LNCaP clone FGC (cell line): ENCODE results near the gene SV2B.

ENCODE experiments used
- DNase-seq: peaks from one replicate; pipeline ENCODE4 v3.0.0-alpha.2; 2011; ENCODE audit warnings: low read depth
- H3K4me3 ChIP-seq: 2 replicates; pipeline ENCODE4 v1.5.1; 2011; ENCODE audit warnings: mild to moderate bottlenecking, low read depth, low read length, control low read depth
- TF ChIP-seq, protein P1 (sequence below): IDR thresholded peaks from 2 replicates; pipeline ENCODE4 v1.5.1; 2012; ENCODE audit warnings: mild to moderate bottlenecking; ENCODE audit not compliant: control insufficient read depth, insufficient read depth; ENCODE audit errors: extremely low read depth

The SV2B gene

DNA sequence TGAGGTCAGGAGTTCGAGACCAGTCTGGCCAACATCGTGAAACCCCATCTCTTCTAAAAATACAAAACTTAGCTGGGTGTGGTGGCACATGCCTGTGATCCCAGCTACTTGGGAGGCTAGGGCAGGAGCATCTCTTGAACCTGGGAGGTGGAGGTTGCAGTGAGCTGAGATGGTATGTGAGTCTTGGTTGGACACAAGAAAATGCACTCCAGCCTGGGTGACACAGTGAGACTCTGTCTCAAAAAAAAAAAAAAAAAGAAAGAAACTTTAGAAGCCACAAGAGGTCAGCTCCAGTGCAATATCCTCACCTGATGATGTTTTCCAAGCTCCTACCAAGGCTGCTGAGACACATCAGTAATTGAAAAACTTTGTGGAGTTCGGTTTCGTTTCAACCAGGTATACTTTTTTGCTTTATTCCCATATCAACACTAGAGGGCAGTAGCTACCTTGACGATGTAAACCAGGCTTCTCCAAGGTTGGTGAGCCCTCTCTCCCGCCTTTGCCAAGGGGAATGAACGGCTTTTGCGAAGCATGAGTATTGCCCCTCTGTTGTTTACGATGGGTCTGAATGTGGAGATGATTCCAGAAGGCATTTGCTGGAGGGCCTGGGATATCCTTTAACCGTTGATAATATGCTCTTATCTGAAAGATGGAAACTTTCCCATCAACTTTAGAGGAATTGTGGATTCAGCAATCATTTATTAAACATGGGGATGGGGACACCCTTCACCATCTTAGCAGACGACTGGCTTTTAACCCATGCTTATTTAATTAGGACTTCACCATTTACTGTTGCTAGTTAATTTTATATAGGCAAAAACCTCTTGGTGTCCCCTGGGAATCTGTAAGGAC is 202.8 kb downstream of the SV2B start:
- H3K4me3 ChIP-seq, result no peak overlapping the region
- TF ChIP-seq, protein P1, sequence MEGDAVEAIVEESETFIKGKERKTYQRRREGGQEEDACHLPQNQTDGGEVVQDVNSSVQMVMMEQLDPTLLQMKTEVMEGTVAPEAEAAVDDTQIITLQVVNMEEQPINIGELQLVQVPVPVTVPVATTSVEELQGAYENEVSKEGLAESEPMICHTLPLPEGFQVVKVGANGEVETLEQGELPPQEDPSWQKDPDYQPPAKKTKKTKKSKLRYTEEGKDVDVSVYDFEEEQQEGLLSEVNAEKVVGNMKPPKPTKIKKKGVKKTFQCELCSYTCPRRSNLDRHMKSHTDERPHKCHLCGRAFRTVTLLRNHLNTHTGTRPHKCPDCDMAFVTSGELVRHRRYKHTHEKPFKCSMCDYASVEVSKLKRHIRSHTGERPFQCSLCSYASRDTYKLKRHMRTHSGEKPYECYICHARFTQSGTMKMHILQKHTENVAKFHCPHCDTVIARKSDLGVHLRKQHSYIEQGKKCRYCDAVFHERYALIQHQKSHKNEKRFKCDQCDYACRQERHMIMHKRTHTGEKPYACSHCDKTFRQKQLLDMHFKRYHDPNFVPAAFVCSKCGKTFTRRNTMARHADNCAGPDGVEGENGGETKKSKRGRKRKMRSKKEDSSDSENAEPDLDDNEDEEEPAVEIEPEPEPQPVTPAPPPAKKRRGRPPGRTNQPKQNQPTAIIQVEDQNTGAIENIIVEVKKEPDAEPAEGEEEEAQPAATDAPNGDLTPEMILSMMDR, result peak; percentile 83
- DNase-seq, result peak; percentile 22

DNA sequence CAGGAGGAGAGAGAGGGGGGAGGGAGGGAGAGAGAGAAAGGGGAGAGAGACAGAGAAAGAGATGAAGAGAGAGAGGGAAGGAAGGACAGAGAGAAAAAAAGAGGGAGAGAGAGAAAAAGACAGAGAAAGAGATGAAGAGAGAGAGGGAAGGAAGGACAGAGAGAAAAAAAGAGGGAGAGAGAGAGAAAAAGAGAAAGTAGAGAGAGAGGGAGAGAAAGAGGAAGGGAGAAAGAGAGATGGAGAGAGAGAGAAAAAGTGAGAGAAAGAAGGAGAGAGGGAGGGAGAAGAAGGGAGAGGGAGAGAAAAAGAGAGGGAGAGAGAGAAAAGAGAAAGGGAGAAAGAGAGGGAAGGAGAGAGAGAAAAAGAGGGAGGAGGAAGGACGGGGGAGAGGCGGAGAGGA is 204.2 kb downstream of the SV2B start:
- H3K4me3 ChIP-seq, result no peak overlapping the region
- TF ChIP-seq, protein P1, result no peak
- no peak for DNase-seq

DNA sequence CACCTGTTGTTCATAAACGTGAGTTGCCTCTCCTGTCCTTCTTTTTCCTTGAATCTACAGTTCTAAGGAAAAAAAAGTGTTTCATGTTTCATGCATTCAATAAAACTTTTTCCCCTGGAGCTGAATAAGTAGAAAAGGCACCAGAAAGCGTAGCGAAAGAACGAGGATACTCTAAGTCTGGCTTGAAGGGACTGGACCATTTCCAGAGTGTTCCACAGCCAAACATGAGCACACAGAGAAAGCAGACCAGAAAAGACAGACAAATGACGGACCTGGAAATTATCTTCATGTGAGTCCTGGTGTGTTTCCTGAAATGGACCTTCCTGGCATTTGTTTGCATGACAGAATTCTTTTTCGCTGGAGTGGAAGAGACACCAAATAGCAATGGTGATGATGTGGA is 204.7 kb downstream of the SV2B start:
- no peak overlapping the region for H3K4me3 ChIP-seq
- DNase-seq, result no peak
- TF ChIP-seq, protein P1, result no peak

DNA sequence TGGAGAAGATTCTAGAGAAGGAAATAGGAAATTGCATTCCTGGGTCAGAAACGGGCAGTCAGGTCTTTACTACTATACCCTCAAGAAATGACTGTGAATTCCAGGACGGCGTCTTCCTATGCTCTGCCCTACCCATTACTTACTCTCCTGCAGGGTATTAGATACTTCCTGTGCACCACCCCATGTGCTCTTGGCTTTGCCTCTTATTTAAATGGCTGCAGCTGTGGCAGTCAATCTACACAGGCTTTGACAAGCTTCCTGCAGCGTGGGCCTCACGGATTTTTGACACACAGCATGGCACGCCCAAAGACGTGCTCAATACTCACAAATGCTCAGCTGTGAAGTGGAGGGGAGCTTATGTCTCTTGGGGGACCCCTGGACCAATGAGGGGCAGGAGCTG is 206.1 kb downstream of the SV2B start:
- no peak overlapping the region for H3K4me3 ChIP-seq
- no peak for DNase-seq
- TF ChIP-seq, protein P1, result no peak

DNA sequence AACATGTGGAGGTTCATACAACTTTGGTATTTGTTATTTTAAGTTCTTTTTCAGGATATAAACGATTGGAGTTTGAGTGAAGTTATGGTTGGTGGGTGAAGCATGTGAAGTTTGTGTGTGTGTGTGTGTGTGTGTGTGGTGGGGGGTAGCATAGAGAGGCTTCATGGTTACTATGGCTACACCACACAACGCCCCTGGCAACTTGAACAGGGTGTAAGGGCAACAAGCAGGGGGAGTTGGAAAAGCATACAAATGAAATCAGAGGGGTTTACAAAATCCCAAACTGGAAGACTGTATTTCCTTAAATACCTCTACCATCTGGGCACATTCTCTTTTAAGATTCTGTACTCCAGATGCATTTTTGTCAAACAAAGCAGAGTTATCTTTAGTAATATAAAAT is 207.5 kb downstream of the SV2B start:
- TF ChIP-seq, protein P1, result no peak
- DNase-seq, result no peak
- H3K4me3 ChIP-seq, result no peak overlapping the region

DNA sequence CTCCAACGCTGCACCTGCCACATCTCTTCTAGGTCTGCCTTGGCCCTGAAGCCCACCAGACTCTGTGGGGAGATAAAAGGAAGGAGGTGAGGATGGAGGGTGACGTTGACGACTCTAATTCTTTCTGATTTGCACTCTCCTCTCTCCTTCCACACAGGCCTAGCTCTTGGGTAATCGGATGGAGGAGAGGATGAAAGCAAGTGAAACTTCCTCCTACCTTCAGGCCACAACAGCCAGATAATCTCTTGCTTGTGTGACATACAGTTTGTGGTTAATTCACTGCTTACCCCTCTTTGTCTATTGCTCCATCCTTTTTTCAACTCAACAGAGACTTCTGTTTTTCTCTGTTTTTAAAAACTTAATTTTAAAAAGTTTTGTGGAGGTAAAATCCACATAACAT is 208.1 kb downstream of the SV2B start:
- no peak for DNase-seq
- TF ChIP-seq, protein P1, result no peak
- no peak overlapping the region for H3K4me3 ChIP-seq

DNA sequence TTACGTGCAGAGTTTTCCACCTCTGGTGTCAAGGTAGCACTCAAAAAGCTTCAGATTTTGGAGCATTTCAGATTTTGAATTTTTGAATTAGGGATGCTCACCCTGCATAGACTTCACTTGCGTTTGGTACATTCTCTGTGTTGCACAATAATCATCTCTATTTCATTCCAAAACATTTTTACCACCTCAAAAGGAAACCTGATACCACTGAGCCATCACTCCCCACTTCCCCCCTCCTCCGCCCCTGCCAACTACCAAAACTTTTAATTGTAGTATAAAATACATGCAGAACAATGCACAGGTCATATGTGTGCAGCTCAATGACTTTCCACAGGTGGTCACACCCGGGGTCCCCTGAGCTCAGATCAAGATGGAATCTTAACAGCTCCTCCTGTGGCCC is 208.8 kb downstream of the SV2B start:
- DNase-seq, result no peak
- no peak overlapping the region for H3K4me3 ChIP-seq
- TF ChIP-seq, protein P1, result no peak
